Activated CD8-positive, alpha-beta memory T cell treated with anti-CD3 and anti-CD28 coated beads for 1 hour (primary cell): ENCODE results near the gene CLDN20.
"Not testable (repeated sequence)": the region's sequence is repeated elsewhere in the genome, so short reads cannot be mapped to it uniquely, and the experiment has no call there.

Source experiments
- DNase-seq, 2 donors: peaks; one replicate each; pipeline ENCODE4 v3.0.0-alpha.2; 2020; ENCODE audit warnings: low read depth in 1 of 2; ENCODE audit errors: extremely low read depth in 1 of 2

The CLDN20 gene

DNA sequence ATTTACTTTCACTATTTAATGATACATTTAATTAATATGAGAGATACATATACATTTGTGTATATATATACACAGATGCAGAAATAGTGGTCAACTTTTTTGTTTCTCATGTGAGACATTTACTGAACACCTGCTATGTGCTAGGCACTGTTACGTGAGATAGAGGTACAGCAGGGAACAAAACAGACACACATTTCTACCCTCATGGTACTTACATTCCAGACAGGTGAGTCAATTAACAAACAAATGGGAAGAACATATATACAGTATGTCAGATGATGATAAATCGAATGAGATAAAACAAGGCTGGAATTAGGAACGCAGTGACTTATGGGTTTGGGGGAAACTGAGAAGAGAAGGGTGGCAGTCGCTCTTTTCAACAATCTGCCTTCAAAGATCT lies 45.3 kb downstream of the CLDN20 start:
- no peak for DNase-seq

DNA sequence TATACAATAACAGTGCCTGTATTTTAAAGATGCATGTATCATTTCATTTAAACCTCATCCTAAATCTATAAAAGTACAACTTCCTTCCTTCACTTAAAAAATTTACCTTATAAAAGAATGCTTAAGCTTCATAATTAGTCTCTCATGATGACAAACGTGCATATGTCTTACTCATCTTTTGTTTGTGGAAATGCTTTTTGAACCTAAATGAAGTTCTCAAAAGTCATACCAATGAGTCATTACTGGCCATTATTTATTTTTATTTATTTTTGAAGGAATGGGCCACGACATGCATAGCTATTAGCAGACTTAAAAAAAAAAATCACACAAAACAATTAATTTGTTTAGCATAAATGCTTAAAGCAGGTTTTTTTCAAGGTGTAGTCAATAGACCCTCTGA lies 46.8 kb downstream of the CLDN20 start:
- DNase-seq = no peak

DNA sequence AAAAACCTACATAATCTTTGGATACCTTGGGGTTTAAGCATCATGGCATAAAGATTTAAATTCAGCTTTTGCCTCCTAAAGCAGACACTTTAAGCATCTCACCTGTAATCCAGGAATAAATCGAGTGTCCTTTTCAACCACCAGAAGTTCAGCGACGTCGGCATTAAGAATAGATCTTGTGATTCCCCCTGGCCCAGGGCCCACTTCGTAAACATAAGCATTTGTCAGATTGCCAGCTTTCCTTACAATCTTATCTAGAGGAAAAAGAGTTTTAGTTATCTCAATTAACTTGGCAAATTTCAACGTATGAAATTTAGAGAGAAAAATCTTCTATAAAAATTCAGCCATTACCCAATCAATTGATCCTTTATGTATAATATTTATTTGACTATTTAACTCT lies 47.3 kb downstream of the CLDN20 start:
- no peak for DNase-seq

DNA sequence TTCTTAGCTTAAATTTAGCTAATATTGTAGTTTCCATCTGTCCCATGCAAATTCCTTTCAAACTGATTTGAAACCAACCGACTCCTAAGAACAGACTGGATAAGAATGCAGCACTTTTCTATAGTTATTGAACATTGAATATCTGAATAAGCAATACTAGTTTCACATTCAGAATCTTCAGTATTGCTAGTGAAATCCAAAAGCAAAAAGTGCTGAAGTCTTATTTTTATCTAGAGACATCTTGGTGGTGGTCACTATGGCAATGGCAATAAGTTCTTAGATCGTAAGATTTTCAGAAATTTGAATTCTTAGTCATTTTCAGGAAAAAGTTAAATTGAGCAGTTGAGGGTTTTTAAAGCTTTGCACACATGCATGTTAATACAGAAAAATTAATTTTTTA lies 47.8 kb downstream of the CLDN20 start:
- no peak for DNase-seq

DNA sequence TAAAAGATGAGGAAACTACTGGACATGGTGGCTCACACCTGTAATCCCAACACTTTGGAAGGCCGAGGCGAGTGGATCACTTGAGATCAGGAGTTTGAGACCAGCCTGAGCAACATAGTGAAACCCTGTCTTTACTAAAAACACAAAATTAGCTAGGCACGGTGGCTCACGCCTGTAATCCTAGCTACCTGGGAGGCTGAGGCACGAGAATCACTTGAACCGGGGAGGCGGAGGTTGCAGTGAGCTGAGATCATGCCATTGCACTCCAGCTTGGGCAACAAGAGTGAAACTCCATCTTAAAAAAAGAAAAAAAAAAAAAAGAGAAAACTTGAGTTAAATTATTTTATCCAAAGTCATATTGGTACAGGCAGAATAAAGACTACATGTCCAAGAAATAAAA lies 49.1 kb downstream of the CLDN20 start:
- not testable (repeated sequence) for DNase-seq

DNA sequence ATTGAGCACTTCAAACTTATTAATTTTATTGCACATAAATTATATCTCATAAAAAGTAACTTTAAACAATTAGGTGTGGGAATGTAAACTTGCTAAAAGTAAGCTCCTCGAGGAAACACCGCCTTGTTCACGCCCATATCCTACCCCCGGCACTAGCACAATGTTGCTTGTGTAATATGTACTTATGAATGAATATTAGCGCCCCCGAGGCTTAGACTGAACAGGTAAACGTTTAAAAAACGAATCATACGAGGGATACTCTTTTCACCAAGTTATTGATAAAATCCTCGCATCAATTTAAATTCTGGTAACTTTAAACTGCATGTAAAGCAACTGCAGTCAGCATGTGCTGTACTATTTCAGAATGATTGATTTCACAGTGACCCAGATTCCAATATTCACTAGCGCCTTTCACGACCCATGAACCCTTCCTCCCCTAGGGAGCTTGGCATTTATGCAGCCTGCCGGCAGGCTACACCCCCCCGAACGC lies 49.8 kb downstream of the CLDN20 start:
- DNase-seq = no peak

DNA sequence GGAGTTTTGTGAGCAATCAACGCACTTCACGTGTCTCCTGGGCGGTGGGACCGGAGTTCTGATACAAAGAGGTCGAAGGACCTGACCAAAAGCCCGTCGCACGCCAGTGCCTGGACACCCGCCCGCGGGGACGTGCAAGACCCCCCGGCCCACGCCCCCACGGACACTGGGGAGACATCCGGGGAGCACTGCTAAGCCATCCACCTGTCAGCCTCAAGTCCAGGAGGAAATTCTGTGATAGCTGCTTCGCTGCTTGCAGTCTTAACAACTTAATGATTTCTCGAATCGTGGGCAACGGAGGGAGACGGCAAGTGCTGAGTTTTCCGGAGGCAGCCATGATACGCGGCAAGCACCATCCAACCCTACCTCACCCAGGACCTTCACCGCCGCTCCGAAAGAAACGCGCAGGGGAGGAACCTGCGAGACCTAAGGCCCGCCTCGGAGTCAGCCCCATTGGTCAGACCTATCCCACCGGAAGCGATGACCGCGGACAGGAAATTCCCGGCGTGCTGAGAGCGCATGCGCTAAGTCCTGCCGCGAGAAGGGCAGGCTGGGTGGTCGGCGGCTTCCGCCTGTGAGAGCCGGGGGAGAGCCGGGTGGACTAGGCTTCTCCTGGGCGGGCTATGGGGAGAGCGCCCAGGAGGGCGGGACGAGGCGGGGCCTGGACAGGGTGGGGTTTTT lies 50.4 kb downstream of the CLDN20 start, which contains the start of gene TFB1M:
TSS of gene TFB1M (minus strand) at position 393 of the 681 bp plus-strand sequence. CDS start at position 337, 56 bp downstream.
- DNase-seq = peak; percentile 94 to 95

DNA sequence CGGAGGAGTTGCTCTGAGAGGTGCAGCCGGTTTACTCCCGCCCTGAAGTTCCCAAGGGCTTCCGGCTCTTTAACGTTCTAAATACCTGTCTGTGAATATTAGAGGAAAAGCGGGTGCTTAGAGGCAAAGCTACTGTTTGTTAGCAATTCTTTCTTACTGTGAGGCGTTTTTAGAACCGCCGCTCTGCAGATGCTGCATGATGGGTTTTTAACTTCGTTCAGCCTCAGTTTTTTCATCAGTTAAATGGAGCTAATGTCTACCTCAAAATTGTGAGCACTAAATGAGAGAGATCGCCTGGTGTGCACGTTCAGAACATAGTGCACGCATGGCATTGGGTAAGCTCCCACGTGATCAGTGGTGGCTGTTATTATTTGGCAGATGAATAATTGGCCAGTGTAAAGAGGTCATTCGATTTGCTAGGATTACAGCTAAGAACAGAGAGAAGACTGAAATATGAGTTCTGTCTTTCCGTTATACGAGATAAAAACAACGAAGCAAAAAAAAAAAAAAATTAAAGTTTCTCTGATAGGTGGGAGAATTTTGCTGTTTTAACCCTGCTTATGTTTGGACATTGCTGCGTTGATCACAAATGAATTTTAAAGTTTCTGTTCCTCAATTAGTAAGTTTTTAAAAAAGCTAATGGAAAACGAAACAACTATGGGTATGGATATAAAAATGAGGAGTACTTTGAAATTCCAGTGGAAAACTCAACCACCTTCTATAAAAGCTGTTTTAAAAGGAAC lies 51.1 kb downstream of the CLDN20 start:
- DNase-seq = no peak

DNA sequence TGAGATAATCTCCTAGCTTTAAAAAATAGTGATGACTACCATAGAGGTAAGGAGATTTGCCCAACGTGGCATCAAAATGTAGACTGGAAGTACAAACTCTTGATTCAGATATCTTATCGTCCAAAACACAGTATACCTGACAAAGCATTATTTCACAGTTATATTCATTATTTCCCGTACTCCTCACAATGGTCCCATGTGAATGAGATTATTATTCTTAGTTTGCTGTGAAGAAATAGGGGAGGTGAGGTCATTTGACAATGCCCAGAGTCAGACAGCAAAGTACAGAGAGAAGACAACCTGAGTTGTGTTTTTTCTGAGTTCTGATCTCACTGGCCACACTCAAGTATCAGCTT lies 51.7 kb downstream of the CLDN20 start:
- no peak for DNase-seq

DNA sequence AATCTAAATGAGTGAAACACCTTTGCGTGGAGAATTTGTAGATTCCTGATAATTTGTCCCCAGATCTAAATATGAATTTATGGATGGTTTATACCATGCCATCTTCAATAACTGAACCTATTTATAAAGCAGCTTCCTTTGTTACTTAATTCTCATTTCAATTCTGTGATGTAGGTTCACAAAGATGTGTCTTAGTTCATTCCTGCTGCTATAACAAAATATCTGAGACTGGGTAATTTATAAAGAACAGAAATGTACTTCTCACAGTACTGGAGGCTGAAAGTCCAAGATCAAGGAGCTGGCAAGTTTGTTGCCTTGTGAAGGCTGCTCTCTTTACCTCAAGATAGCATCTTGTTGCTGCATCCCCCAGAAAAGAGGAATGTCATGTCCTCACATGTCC lies 52.6 kb downstream of the CLDN20 start:
- no peak for DNase-seq

DNA sequence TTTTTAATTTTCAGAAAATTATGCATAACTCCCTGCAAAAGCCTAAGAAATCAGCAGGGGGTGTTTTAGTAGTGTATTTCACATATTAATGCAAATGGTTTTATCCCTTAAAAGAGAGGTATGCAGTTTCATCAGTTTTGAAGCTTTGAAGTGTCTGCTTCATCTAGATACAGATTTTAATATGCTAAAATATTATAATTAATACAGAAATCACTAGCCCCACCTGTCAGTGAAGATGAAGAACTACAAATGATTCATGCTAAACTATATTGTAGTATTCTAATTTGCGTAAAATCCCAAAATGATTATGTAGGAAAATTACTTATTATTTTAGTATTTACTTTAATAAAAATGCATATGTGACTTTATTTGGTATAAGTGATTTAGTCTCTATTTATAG lies 53.4 kb downstream of the CLDN20 start:
- DNase-seq = no peak

DNA sequence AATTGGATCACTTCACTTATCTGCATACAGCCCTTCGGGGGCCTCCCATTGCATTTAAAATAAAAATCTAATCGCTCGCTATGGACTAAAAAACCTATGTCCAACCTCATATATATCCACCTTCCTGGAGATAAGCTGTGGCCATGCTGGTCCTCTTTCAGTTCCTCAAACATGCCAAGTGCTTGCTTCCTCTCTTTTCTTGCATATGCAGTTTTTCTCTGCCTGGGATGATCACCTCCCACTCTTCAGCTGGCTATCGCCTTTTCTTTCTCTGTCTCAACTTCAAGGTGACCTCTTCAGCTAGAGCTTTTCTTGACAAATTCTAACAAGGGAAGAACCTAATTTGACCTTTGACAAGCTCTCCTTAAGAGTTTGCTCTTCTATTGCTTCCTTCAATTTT lies 56.1 kb downstream of the CLDN20 start:
- DNase-seq = no peak

DNA sequence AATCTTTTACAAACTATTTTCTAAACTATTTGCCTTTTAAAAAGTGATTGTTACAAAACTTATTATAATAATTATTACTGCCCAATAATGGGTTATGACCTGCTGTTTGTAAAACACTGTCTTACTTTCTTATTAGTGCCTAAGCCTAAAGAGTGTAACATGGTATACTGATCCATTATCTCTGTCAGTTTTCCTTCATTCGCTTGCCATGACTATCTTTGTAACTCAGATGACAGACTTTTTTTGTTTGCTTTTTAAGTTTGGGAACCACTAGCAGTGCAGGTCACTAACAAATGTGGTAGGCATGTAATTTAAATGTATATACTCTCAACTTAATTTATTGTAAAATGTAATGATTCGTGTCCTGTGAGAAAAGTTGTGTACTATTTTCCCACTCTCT lies 60.4 kb downstream of the CLDN20 start:
- no peak for DNase-seq

DNA sequence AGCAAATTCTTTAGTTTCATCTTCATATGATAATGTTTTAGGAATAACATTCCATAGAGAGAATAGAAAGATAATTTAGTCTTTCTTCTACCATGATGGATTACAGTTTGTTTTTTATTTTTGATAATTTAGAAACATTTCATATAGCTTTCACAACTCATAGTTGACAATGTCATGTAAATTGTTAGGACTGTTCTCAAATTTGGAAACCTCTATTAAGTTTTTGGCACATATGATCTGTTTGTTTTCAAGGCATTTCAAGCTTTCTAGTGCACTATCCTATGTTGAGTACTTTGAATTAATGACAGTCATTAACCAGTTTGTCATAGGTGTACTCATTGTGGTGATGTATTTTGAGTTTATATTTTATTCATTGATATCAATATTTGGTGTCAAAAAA lies 61.2 kb downstream of the CLDN20 start:
- no peak for DNase-seq

DNA sequence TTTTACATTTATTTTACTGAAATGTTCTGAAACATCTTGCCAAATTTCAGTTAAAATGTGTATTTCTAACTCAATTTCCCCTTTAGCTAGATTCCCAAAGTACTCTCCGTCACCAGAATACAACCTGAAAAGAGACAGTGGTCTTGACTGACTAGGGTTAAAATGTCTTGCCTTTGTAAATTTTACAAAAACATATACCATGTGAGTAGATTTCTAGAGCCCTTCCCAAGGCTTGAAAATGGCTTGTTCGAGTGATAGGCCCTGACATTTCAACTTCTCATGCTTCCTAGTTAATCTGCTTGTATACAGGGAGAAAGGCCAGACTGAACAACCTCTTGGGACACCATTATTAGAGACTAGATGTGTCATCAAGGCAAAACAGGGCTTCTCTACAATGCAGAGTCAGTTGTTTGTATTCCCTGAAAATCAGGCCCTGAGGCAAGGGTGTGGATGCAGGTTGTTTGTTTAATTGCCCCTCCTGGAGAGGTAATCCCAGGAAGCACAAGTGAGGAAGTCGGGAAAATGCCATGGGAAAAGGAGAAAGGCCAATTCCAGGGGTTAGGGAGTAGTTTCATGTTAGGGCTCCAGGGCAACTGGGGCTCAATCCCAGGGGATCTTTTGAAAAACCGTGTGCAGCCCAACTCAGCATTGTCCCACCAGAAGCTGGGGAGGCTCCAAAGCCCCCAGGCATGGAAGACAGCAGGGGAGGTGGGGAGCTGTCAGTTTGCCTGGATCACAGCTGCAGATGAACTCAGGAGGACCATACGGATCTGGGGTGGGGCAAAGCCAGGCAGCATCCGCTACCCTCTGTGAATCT lies 62.1 kb downstream of the CLDN20 start:
- DNase-seq = no peak
